NCI-H524 treated with DMSO at 0.1 percent for 48 hours (cell line): Measurements from ENCODE around the gene BANP.
"Not testable (repeated sequence)": the region's sequence is repeated elsewhere in the genome, so short reads cannot be mapped to it uniquely, and the experiment has no call there.

Experiments used
- DNase-seq: peaks from one replicate; lab custom pipeline; 2025; lab: John Stamatoyannopoulos, UW

Gene BANP

DNA sequence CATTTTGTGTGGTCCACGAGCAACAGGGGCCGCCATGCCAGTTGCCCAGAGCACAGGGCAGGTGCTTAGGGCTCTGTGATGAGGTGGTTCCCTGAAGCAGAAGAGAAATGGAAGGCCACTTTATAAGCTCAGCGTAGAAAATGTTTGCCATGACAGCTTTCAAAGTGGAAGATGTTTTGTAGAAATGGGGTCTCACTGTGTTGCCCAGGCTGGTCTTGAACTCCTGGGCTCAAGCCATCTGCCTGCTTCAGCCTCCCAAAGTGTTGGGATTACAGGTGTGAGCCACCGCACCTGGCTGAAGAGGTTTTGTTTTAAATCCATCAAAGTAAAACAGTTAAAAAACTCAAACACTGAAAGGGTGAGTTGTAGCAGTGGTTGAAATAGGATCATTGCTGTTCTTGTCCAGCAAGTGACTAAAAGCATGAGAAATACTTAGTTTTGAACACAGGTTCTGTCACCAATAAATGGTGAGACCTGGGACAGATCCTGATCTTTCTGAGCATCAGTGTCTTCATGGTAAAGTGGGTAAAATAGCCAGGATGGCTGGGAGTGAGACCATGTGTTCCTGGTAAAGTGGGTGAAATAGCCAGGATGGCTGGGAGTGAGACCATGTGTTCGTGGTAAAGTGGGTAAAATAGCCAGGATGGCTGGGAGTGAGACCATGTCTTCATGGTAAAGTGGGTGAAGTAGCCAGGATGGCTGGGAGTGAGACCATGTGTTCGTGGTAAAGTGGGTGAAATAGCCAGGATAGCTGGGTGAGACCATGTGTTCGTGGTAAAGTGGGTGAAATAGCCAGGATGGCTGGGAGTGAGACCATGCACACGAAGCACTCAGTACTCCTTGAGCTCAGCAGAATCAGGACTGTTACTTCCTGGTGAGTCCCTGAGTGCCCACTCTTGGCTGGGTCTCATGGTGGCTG, 46.0 kb downstream of the BANP start:
- no peak for DNase-seq

GRCh38 chr16:87998184-87998793, 47.1 kb downstream of the BANP start:
- not testable (repeated sequence) for DNase-seq

DNA sequence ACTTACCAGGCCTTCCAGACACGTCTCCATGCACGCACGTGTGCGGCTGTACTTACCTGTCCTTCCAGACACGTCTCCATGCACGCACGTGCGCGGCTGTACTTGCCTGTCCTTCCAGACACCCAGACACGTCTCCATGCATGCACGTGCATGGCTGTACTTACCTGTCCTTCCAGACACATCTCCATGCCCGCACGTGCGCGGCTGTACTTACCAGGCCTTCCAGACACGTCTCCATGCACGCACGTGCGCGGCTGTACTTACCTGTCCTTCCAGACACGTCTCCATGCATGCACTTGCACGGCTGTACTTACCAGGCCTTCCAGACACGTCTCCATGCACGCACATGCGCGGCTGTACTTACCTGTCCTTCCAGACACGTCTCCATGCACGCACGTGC, 47.8 kb downstream of the BANP start:
- not testable (repeated sequence) for DNase-seq

GRCh38 chr16:88002211-88002610, 51.0 kb downstream of the BANP start:
- DNase-seq, result no peak

GRCh38 chr16:88002749-88003148, 51.5 kb downstream of the BANP start:
- DNase-seq, result no peak

GRCh38 chr16:88003316-88003715, 52.1 kb downstream of the BANP start:
- DNase-seq, result no peak

DNA sequence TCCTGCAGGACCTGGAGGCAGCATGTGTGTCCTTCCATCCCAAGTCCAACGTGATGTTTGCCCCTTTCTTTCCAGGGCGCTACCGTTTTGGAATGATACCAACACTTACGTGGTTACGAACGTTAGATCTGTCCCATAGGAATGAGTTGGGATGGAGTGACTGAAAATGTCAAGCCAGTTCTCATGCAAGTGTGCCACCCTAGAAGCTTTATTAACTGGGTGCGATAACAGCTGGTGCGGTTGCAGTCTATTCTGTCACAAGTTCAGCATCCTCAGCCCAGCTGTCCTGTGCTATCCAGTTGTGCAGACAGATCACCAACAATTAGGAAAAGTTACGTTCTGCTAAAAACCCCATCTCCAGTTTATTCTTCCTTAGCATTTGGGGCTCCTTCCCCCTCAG, 52.5 kb downstream of the BANP start:
- no peak for DNase-seq

DNA sequence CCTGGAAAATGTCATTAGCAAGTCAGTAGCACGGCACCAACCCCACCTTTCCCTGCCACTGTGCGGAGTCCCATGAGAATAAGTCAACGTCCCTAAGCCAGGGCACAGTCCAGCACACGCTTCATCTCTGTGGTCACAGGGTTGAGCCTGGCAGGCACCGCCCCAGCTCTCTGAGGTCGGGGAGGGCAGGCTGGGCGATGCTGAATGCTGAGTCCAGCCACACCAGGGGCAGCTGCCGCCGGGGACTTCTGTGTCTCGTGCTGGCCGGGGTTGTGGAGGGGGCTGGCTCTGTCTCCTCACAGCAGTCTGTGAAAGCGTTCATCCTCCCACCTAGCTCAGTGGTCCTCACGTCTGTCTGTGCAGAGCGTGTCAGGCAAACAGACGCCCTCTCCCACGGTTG, 53.2 kb downstream of the BANP start:
- no peak for DNase-seq

- DNase-seq, result no peak
Measured at GRCh38 chr16:88005181-88005581, 53.9 kb downstream of the BANP start.

DNA sequence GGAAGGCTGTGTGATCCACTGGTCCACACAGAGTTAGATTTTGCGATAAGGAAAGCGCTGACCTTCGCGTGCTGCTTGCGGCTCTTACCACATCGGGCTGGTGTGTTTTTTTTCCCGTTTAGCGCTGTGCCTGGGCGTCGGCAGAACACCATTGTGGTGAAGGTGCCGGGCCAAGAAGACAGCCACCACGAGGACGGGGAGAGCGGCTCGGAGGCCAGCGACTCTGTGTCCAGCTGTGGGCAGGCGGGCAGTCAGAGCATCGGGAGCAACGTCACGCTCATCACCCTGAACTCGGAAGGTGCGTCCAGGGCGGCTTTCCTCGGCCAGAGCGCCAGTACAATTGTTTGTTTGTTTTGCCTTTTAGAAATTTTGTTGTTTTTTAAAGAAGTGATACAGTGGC, 54.7 kb downstream of the BANP start:
- DNase-seq, result no peak

GRCh38 chr16:88007321-88007731, 56.1 kb downstream of the BANP start:
- DNase-seq, result no peak

DNA sequence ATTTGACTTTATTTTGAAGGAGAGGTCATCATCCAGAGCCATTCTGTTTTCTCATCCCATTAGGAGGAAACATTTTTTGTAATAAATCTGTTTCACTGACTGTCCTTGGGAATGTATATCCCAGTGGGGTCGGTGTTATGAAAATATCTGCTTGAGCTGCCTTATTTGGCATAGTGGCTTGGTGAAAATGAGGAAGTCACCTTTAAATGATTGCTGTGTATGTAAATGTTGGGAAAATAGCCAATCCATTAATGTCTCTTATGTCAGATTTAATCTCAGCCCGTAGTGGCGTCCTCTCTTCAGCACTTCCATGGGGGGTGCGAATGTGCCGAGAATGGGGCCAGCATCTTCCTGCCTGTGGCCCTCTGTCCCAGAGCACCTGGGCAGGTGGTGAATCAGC, 57.6 kb downstream of the BANP start:
- no peak for DNase-seq

DNA sequence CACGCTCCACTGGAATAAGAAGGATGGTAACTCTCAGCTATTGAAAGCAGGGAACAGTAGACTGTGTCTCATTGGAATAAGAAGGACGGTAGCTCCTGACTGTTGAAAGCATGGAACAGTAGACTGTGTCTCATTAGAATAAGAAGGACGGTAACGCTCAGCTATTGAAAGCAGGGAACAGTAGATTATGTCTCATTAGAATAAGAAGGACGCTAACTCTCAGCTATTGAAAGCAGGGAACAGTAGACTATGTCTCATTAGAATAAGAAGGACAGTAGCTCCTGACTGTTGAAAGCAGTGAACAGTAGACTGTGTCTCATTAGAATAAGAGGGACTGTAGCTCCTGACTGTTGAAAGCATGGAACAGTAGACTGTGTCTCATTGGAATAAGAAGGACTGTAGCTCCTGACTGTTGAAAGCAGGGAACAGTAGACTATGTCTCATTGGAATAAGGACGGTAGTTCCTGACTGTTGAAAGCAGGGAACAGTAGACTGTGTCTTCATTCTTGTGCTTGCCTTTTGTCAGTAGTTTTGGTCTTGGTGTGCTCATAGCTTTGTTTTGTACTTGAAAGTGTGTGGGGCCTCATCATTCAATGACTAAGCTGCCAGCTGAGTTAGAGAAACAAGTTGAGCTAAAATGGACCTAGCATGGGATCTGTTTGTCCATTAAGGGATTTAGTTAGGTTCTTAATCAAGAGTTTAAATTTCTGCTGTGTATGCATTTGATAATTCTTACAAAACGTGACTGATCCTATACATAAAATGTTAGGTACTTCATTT, 58.5 kb downstream of the BANP start:
- no peak for DNase-seq

DNA sequence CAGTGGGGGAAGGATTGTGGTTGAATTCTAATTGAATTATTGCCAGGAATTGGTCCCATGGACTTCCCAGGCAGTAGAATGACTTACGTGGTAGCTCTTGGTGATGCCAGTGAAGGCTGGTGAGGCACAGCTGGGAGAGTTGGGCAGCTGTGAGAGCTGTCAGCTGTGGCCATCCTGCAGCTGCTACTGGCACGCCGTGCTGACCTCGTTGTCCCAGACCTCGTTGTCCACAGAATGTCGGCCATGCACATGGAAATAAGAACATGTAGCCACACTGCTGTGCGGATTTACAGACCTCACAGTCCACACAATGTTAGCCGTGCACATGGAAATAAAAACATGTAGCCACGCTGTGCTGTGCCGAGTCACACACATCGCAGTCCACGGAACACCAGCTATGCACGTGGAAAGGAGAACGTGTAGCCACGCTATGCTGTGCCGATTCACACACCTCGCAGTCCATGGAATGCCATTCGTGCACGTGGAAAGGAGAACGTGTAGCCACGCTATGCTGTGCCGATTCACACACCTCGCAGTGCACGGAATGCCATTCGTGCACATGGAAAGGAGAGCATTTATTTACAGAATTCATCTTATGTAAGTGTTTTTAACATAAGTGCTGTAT, 59.2 kb downstream of the BANP start:
- no peak for DNase-seq

GRCh38 chr16:88010968-88011483, 59.8 kb downstream of the BANP start:
- DNase-seq, result no peak

DNA sequence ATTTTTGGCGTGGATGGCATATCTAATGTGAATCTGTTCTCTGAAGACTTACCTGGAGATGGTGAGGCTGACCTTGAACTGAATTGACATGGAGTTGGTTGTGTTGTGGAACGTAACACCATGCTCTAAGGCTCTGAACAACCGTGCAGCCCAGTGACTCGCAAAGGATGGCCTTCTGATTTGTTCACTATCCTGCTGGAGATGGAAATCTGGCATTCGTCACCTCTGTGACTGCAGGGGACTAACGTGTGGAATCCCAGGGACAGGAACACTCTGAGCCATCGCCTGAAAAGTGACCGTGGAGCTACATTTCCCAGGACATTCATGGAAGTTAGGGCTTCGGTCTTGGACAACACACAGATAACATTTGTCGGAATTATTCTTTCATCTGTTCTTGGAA, 61.1 kb downstream of the BANP start:
- no peak for DNase-seq

DNA sequence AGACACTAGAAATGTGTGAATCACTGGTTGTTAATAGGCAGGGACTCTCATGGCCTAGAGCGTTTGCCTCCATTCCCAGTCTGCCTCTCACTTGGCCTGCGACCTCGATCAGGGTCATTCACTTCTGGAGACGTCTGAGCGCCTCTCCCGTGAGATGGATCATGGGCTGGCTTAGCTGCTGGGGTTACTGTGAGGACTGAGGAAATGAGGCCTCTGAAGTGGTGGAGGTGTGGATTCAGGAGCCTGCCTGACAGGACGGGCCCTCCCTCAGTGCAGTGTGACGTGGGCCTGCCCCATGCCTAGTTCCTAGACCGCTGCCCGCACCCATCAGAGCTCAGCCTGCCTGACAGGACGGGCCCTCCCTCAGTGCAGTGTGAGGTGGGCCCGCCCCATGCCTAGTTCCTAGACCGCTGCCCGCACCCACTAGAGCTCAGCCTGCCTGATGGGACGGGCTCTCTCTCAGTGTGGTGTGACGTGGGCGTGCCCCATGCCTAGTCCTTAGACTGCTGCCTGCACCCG, 61.9 kb downstream of the BANP start:
- DNase-seq, result no peak

- no peak for DNase-seq
Measured at GRCh38 chr16:88013766-88014251, 62.6 kb downstream of the BANP start.

DNA sequence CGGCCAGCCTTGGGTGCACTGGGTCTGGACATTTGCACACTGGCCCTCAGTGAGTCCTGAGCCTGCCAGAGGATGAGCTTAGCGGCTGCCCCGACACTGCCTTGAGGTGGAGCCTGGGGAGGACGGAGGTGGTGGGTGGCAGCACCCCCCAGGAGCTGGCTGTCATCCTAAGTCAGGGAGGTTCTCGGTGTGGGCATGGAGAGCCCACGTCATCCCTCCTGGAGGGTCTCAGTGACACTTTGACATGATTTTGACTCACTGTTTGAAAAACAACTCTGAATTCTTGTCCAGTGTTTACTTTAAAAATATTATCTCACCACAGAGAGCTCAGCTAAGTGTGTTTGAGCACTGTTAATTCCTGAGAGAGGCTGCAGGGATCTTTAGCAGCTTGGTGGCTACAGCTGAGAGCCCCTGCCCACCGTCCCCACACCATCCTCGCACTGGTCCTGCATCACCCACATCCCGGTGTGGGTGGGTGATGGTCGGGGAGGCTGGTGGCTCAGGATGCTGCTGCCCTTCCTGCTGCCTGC, 63.1 kb downstream of the BANP start:
- no peak for DNase-seq

- DNase-seq, result no peak
Measured at GRCh38 chr16:88014954-88015805, 63.9 kb downstream of the BANP start.

DNA sequence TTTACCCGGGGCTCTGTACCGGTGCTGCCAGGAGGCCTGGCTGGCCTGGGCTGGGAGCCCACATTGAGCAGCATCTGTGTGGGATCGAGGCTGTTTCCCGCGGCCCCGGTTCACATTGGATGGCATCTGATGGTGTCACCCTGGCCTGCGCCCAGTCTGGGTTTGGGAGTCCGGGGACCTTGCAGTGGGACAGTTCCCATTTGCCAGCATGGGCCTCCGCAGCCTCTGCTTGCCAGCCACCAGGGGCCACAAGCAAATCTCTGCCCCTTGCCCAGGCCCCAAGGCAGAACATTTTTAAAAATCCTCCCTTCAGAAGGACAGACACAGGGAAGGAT, 64.5 kb downstream of the BANP start:
- no peak for DNase-seq
